ENCODE data around the gene SH3D19.

SH3D19 gene

DNA sequence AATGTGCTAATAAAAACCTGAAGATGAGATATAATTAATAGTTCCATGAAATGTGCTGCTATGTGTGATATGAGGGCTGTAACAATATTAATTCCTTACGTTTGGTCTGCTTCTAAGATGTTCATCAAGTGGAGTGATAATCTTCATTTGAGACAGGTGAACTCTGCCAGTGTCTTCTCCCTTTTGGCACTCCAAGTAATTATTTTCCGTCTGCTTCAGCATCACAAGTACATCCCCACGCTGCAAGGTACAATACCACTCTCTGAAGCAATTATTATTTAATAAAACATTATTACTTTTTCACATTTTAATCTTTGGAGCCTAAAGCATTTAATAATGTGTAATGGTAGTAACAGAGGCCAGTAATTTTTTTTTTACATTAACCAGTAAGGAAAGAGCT is 181.6 kb downstream of the SH3D19 start:
- no peak for TF ChIP-seq EZH2phosphoT487 (conservative IDR thresholded peaks at IDR 0.05; ENCODE audit: low read length)
- TF ChIP-seq, protein P1, sequence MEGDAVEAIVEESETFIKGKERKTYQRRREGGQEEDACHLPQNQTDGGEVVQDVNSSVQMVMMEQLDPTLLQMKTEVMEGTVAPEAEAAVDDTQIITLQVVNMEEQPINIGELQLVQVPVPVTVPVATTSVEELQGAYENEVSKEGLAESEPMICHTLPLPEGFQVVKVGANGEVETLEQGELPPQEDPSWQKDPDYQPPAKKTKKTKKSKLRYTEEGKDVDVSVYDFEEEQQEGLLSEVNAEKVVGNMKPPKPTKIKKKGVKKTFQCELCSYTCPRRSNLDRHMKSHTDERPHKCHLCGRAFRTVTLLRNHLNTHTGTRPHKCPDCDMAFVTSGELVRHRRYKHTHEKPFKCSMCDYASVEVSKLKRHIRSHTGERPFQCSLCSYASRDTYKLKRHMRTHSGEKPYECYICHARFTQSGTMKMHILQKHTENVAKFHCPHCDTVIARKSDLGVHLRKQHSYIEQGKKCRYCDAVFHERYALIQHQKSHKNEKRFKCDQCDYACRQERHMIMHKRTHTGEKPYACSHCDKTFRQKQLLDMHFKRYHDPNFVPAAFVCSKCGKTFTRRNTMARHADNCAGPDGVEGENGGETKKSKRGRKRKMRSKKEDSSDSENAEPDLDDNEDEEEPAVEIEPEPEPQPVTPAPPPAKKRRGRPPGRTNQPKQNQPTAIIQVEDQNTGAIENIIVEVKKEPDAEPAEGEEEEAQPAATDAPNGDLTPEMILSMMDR (IDR thresholded peaks at IDR 0.05; ENCODE audit: insufficient read depth, low read length, poor library complexity, severe bottlenecking): no peak
- no peaks in the 10 kb centered on the region for H3K27me3 ChIP-seq (ENCODE audit: low read length)

DNA sequence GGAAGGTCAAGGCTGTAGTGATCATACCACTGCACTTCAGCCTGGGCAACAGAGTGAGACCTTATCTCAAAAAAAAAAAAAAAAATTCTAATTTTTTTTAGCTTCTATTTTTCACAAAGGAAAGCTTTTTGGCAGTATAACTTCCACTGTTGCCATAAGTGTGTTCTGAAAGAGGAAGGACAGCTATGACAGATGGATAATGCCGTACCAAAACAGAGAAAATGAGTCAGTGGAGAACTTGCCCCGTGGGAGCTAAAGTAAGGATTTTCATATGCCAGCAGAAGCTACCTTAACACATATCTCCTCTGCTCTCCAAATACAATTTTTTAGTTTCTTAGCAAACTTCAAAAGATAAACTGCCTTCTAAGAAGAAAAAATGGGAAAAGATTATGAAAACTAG is 182.2 kb downstream of the SH3D19 start:
- H3K9ac ChIP-seq (ENCODE audit: low read length): no peak overlapping the region
- no peak overlapping the region for H3K4me3 ChIP-seq (ENCODE audit: insufficient read depth, low read length, poor library complexity, severe bottlenecking)
- no peaks in the 10 kb centered on the region for H3K79me2 ChIP-seq (ENCODE audit: insufficient read depth, low read length)
- no peak overlapping the region for H3K27ac ChIP-seq (ENCODE audit: low read depth, low read length)
- H4K20me1 ChIP-seq (ENCODE audit: low read depth, low read length): no peaks in the 10 kb centered on the region
- H3K27me3 ChIP-seq (ENCODE audit: low read length): no peaks in the 10 kb centered on the region
- no peak overlapping the region for H2AFZ ChIP-seq (ENCODE audit: low read depth, low read length, severe bottlenecking)
- no peaks in the 10 kb centered on the region for H3F3A ChIP-seq (ENCODE audit: insufficient read depth)
- no peaks in the 10 kb centered on the region for H3K9me3 ChIP-seq (ENCODE audit: insufficient read depth, low read length)
- no peaks in the 10 kb centered on the region for H3K9me2 ChIP-seq (replicated peaks; ENCODE audit: insufficient read depth, low read length)
- H3K36me3 ChIP-seq (ENCODE audit: low read length): no peaks in the 10 kb centered on the region
- no peak overlapping the region for H3K4me2 ChIP-seq (ENCODE audit: low read depth, low read length, poor library complexity, severe bottlenecking)
- TF ChIP-seq EZH2phosphoT487 (conservative IDR thresholded peaks at IDR 0.05; ENCODE audit: low read length): no peak
- TF ChIP-seq, protein P1 (IDR thresholded peaks at IDR 0.05; ENCODE audit: insufficient read depth, low read length, poor library complexity, severe bottlenecking): no peak

More for the DNA sequence above, 181.6 kb downstream of the SH3D19 start:
- Histone ChIP-seq H2AFZ (ENCODE audit: low read depth, low read length, severe bottlenecking) (no peak overlapping the region), H3K9ac (ENCODE audit: low read length) (no peak overlapping the region), H3K9me3 (ENCODE audit: insufficient read depth, low read length) (no peaks in the 10 kb centered on the region), H3K4me2 (ENCODE audit: low read depth, low read length, poor library complexity, severe bottlenecking) (no peak overlapping the region), H3K4me3 (ENCODE audit: insufficient read depth, low read length, poor library complexity, severe bottlenecking) (no peak overlapping the region), H3K9me2 (replicated peaks; ENCODE audit: insufficient read depth, low read length) (no peaks in the 10 kb centered on the region), H3K27ac (ENCODE audit: low read depth, low read length) (no peak overlapping the region), H3K79me2 (ENCODE audit: insufficient read depth, low read length) (no peaks in the 10 kb centered on the region), H3F3A (ENCODE audit: insufficient read depth) (no peaks in the 10 kb centered on the region), H3K36me3 (ENCODE audit: low read length) (no peaks in the 10 kb centered on the region), H4K20me1 (ENCODE audit: low read depth, low read length) (no peaks in the 10 kb centered on the region)

DNA sequence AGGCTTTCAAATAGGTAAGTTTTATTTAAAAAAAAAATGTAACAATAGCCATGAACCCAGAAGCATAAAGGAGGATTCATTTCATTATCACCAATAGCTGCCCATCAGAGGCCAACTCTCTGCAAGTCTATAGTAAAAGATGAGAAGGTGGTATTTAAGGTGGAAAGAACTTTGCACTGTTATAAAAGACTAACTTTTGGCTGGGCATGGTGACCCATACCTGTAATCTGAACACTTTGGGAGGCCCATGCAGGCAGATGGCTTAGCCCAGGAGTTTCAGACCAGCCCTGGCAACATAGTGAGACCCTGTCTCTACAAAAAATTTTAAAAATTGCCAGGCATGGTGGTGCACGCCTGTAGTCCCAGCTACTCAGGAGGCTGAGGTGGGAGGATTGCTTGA is 182.6 kb downstream of the SH3D19 start:
- H3K79me2 ChIP-seq (ENCODE audit: insufficient read depth, low read length): no peaks in the 10 kb centered on the region
- no peaks in the 10 kb centered on the region for H3K36me3 ChIP-seq (ENCODE audit: low read length)
- no peaks in the 10 kb centered on the region for H3F3A ChIP-seq (ENCODE audit: insufficient read depth)
- no peak overlapping the region for H3K9ac ChIP-seq (ENCODE audit: low read length)
- H3K4me3 ChIP-seq (ENCODE audit: insufficient read depth, low read length, poor library complexity, severe bottlenecking): no peak overlapping the region
- TF ChIP-seq, protein P1 (IDR thresholded peaks at IDR 0.05; ENCODE audit: insufficient read depth, low read length, poor library complexity, severe bottlenecking): no peak
- no peak for TF ChIP-seq EZH2phosphoT487 (conservative IDR thresholded peaks at IDR 0.05; ENCODE audit: low read length)
- no peak overlapping the region for H2AFZ ChIP-seq (ENCODE audit: low read depth, low read length, severe bottlenecking)
- H3K4me2 ChIP-seq (ENCODE audit: low read depth, low read length, poor library complexity, severe bottlenecking): no peak overlapping the region
- no peaks in the 10 kb centered on the region for H4K20me1 ChIP-seq (ENCODE audit: low read depth, low read length)
- H3K9me3 ChIP-seq (ENCODE audit: insufficient read depth, low read length): no peaks in the 10 kb centered on the region
- H3K27me3 ChIP-seq (ENCODE audit: low read length): no peaks in the 10 kb centered on the region
- no peaks in the 10 kb centered on the region for H3K9me2 ChIP-seq (replicated peaks; ENCODE audit: insufficient read depth, low read length)
- H3K27ac ChIP-seq (ENCODE audit: low read depth, low read length): no peak overlapping the region
